ENCODE data around the gene ZMIZ1. TPM values are rescaled to one million over a fixed set of nuclear protein-coding genes. Genes with fewer than 3 reads are reported as not detected.

ZMIZ1 gene
- total RNA-seq, 1 donor from 2014 or later, result 84.7 TPM

GRCh38 chr10:79229071-79229541, 160.3 kb downstream of the ZMIZ1 start:
- DNase-seq (no peak), ATAC-seq (no peak)
- H3K4me3 ChIP-seq, result no peak overlapping the region
- TF ChIP-seq CTCF (IDR thresholded peaks at IDR 0.05), result no peak
- peaks cover 33% of the 10 kb centered on the region for H3K36me3 ChIP-seq
- H3K4me1 ChIP-seq, result peaks cover 14% of the 10 kb centered on the region
- intact Hi-C loops (cut with DNase I), result no loop called here
- no peaks in the 10 kb centered on the region for H3K27me3 ChIP-seq
- no peak overlapping the region for H3K27ac ChIP-seq
- H3K9me3 ChIP-seq, result no peaks in the 10 kb centered on the region

DNA sequence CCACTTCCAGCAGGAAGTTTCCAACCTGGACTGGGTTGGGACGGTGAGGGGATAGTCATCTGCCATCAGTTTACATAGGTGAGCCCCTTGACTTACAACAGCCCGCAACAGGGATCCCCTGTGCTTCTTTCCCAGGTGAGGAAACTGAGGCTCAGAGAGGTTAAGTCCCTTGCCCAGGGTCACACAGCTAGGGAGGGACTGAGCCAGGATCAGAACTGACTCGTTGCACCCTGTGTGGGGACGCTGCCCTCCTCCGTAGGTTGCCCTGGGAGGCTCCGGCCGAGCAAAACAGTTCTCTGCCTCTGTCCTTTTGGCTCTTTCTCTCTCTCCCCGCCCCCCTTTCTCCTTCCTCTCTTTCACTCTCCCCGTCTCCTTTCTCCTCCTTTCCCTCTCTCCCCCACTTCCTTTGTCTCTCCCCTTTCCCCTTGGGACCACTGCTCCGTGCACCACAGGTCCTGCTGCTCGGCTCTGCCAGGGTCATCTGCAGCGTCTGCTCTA, 161.1 kb downstream of the ZMIZ1 start:
- intact Hi-C loops (cut with DNase I), result no loop called here
- H3K9me3 ChIP-seq, result no peaks in the 10 kb centered on the region
- no peak for TF ChIP-seq CTCF (IDR thresholded peaks at IDR 0.05)
- no peaks in the 10 kb centered on the region for H3K27me3 ChIP-seq
- peak overlapping the region; percentile 30 for H3K27ac ChIP-seq
- peaks cover 32% of the 10 kb centered on the region for H3K36me3 ChIP-seq
- H3K4me1 ChIP-seq, result peaks cover 10% of the 10 kb centered on the region
- no peak for ATAC-seq
- DNase-seq, result no peak
- H3K4me3 ChIP-seq, result no peak overlapping the region

DNA sequence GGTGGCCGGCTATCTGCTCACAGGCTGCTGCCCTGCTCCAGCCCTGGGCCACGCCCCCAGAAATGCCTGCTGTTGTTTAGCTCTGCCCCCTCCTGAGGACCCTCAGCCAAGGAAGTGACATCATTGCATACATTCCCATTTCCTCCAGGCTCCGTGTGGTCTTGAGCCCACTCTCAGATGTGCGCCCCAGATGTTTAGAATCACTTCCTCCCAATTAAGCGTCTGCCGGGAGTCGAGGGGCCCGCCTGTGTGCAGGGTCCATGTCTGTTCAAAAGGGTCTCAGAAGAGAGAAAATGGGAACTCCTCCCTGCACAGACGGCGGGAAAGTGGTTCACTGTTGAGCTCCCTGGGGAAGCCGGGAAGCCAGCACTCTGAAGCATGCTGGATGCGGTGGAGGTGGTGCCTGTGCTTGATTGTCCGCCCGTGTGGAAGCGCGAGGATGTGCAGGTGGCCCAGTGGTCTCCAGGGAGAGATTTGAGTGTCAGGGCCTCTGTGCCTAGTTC, 161.6 kb downstream of the ZMIZ1 start:
- H3K4me1 ChIP-seq, result peaks cover 13% of the 10 kb centered on the region
- no peak overlapping the region for H3K4me3 ChIP-seq
- no peaks in the 10 kb centered on the region for H3K27me3 ChIP-seq
- H3K9me3 ChIP-seq, result no peaks in the 10 kb centered on the region
- ATAC-seq (no peak), DNase-seq (no peak)
- peak overlapping the region; percentile 30 for H3K27ac ChIP-seq
- intact Hi-C loops (cut with DNase I), result no loop called here
- H3K36me3 ChIP-seq, result peaks cover 32% of the 10 kb centered on the region
- TF ChIP-seq CTCF (IDR thresholded peaks at IDR 0.05), result no peak

GRCh38 chr10:79230850-79231249, 162.1 kb downstream of the ZMIZ1 start:
- TF ChIP-seq CTCF (IDR thresholded peaks at IDR 0.05), result no peak
- intact Hi-C loops (cut with DNase I), result no loop called here
- Histone ChIP-seq H3K4me1 (peaks cover 17% of the 10 kb centered on the region), H3K4me3 (no peak overlapping the region), H3K36me3 (peaks cover 32% of the 10 kb centered on the region), H3K27me3 (no peaks in the 10 kb centered on the region), H3K27ac (no peak overlapping the region), H3K9me3 (no peaks in the 10 kb centered on the region)
- ATAC-seq, result no peak
- no peak for DNase-seq

DNA sequence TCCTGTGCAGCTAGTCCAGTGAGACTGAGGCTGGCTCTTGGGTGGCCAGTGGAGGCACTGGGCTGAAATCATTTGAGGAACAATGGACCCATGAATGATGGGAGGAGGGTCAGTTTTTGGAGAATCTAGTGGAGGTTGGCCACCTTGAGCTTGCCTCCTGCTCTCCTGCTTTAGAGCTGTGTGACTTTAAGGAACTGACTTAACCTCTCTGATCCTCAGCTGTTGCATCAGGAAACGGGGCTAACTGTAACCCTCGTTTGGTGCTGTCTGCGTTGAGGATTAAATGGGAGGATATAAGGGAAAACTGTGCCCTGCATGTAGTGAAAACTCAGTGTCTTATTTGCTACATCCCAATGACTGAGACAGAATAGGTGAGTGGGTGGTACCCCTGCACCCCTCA, 163.1 kb downstream of the ZMIZ1 start:
- Histone ChIP-seq H3K4me1 (peaks cover 27% of the 10 kb centered on the region), H3K36me3 (peaks cover 30% of the 10 kb centered on the region), H3K4me3 (no peak overlapping the region), H3K27ac (no peak overlapping the region), H3K9me3 (no peaks in the 10 kb centered on the region), H3K27me3 (no peaks in the 10 kb centered on the region)
- TF ChIP-seq CTCF (IDR thresholded peaks at IDR 0.05), result no peak
- intact Hi-C loops (cut with DNase I), result no loop called here
- DNase-seq, result no peak
- no peak for ATAC-seq

GRCh38 chr10:79232864-79233263, 164.1 kb downstream of the ZMIZ1 start:
- no peak overlapping the region for H3K4me3 ChIP-seq
- no peak for TF ChIP-seq CTCF (IDR thresholded peaks at IDR 0.05)
- H3K27ac ChIP-seq, result no peak overlapping the region
- DNase-seq (no peak), ATAC-seq (no peak)
- H3K4me1 ChIP-seq, result peaks cover 37% of the 10 kb centered on the region
- no peaks in the 10 kb centered on the region for H3K27me3 ChIP-seq
- H3K36me3 ChIP-seq, result peaks cover 24% of the 10 kb centered on the region
- intact Hi-C loops (cut with DNase I), result no loop called here
- H3K9me3 ChIP-seq, result no peaks in the 10 kb centered on the region
